BLaER1 treated with 17β-estradiol and CSF1 and Interleukin-3, amounts not matched to agents 10 nM and 100 nM (cell line): Measurements from ENCODE around the gene NYNRIN.
A peak's percentile ranks its signal among the peaks of the same experiment; 100 is the strongest.

Experiments
- H3K27ac ChIP-seq, 11 experiments: shearing (Covaris generic); formaldehyde crosslinking; 2 replicates each; pipeline ENCODE4 v1.8.1; 2022
- H3K27me3 ChIP-seq, 11 experiments: shearing (Covaris generic); formaldehyde crosslinking; 2 replicates each; pipeline ENCODE4 v1.8.1; 2022
- H3K36me3 ChIP-seq, 11 experiments: shearing (Covaris generic); formaldehyde crosslinking; 2 replicates each; pipeline ENCODE4 v1.8.1; 2022
- H3K4me1 ChIP-seq, 10 experiments: shearing (Covaris generic); formaldehyde crosslinking; 2 replicates each; pipeline ENCODE4 v1.8.1; 2022
- H3K4me2 ChIP-seq, 11 experiments: shearing (Covaris generic); formaldehyde crosslinking; 2 replicates each; pipeline ENCODE4 v1.8.1; 2022
- H3K4me3 ChIP-seq, 10 experiments: shearing (Covaris generic); formaldehyde crosslinking; 2 replicates each; pipeline ENCODE4 v1.8.1; 2022
- H3K9ac ChIP-seq, 11 experiments: shearing (Covaris generic); formaldehyde crosslinking; 2 replicates each; pipeline ENCODE4 v1.8.1; 2022
- H3K9me3 ChIP-seq, 11 experiments: shearing (Covaris generic); formaldehyde crosslinking; replicated peaks in 1 of 11; 2 replicates each; pipeline ENCODE4 v1.8.1; 2022
- H4K20me1 ChIP-seq, 11 experiments: shearing (Covaris generic); formaldehyde crosslinking; 2 replicates each; pipeline ENCODE4 v1.8.1; 2022
- Cebpa-rat ChIP-seq, 11 experiments: shearing (Covaris generic); IDR thresholded peaks; 2 replicates each; pipeline ENCODE4 v1.8.1; 2022

The NYNRIN gene

GRCh38 chr14:24361326-24361725 is 37.5 kb upstream of the NYNRIN start:
- no peak for TF ChIP-seq Cebpa-rat (IDR thresholded peaks at IDR 0.05)
- no peaks in the 10 kb centered on the region for H4K20me1 ChIP-seq
- no peaks in the 10 kb centered on the region for H3K27me3 ChIP-seq
- H3K9ac ChIP-seq = no peak overlapping the region
- no peak overlapping the region for H3K27ac ChIP-seq
- no peak overlapping the region for H3K4me3 ChIP-seq
- H3K4me1 ChIP-seq = peaks cover 9 to 30% (median 19%) of the 10 kb centered on the region in 10 experiments
- H3K9me3 ChIP-seq = no peaks in the 10 kb centered on the region
- peak overlapping the region in 3 of 11 experiments; percentile 20 to 43 (median 30); a peak in 6 of 22 replicates for H3K4me2 ChIP-seq
- no peaks in the 10 kb centered on the region for H3K36me3 ChIP-seq

GRCh38 chr14:24362241-24362960 is 36.4 kb upstream of the NYNRIN start:
- Histone ChIP-seq H3K4me2 (peak overlapping the region in 1 of 11 experiments; percentile 30; a peak in 1 of 22 replicates), H3K9ac (no peak overlapping the region), H3K27me3 (no peaks in the 10 kb centered on the region)

GRCh38 chr14:24363401-24363800 is 35.4 kb upstream of the NYNRIN start:
- H3K9ac ChIP-seq = no peak overlapping the region
- H3K36me3 ChIP-seq = no peaks in the 10 kb centered on the region
- peaks cover 9 to 47% (median 29%) of the 10 kb centered on the region in 10 experiments for H3K4me1 ChIP-seq
- TF ChIP-seq Cebpa-rat (IDR thresholded peaks at IDR 0.05) = no peak
- no peaks in the 10 kb centered on the region for H3K27me3 ChIP-seq
- no peak overlapping the region for H3K4me2 ChIP-seq
- no peaks in the 10 kb centered on the region for H4K20me1 ChIP-seq
- no peaks in the 10 kb centered on the region for H3K9me3 ChIP-seq
- H3K4me3 ChIP-seq = no peak overlapping the region
- no peak overlapping the region for H3K27ac ChIP-seq

More at GRCh38 chr14:24362241-24362960, 36.4 kb upstream of the NYNRIN start:
- H3K27ac ChIP-seq = no peak overlapping the region
- no peaks in the 10 kb centered on the region for H3K36me3 ChIP-seq
- peaks cover 9 to 39% (median 26%) of the 10 kb centered on the region in 10 experiments for H3K4me1 ChIP-seq
- no peak overlapping the region for H3K4me3 ChIP-seq
- H4K20me1 ChIP-seq = no peaks in the 10 kb centered on the region
- no peak for TF ChIP-seq Cebpa-rat (IDR thresholded peaks at IDR 0.05)
- no peaks in the 10 kb centered on the region for H3K9me3 ChIP-seq

GRCh38 chr14:24364841-24365240 is 34.0 kb upstream of the NYNRIN start:
- Histone ChIP-seq H3K27me3 (no peaks in the 10 kb centered on the region), H3K4me1 (peaks cover 20 to 51% (median 40%) of the 10 kb centered on the region in 10 experiments), H3K36me3 (peaks cover 0 to 1% (median 0%) of the 10 kb centered on the region in 11 experiments; a peak in 2 of 22 replicates), H3K9me3 (no peaks in the 10 kb centered on the region), H3K4me3 (no peak overlapping the region), H3K9ac (no peak overlapping the region), H4K20me1 (peaks cover 0 to 1% (median 0%) of the 10 kb centered on the region in 11 experiments; a peak in 1 of 22 replicates), H3K4me2 (peak overlapping the region in 10 of 11 experiments; percentile 6 to 99 (median 92); a peak in 18 of 22 replicates), H3K27ac (no peak overlapping the region)
- TF ChIP-seq Cebpa-rat (IDR thresholded peaks at IDR 0.05) = no peak

GRCh38 chr14:24365600-24366412 is 33.0 kb upstream of the NYNRIN start:
- Histone ChIP-seq H3K27ac (peak overlapping the region; percentile 62 to 96 (median 87); a peak in 20 of 22 replicates), H4K20me1 (peaks cover 0 to 4% (median 0%) of the 10 kb centered on the region in 11 experiments; a peak in 1 of 22 replicates), H3K4me3 (peak overlapping the region; percentile 55 to 94 (median 78); a peak in 18 of 20 replicates), H3K4me2 (peak overlapping the region; percentile 84 to 99 (median 94)), H3K27me3 (no peaks in the 10 kb centered on the region), H3K4me1 (peaks cover 29 to 55% (median 44%) of the 10 kb centered on the region in 10 experiments), H3K36me3 (peaks cover 0 to 8% (median 0%) of the 10 kb centered on the region in 11 experiments; a peak in 6 of 22 replicates), H3K9ac (peak overlapping the region; percentile 75 to 94 (median 84)), H3K9me3 (no peaks in the 10 kb centered on the region)
- TF ChIP-seq Cebpa-rat (IDR thresholded peaks at IDR 0.05) = no peak

GRCh38 chr14:24366413-24366720 is 32.4 kb upstream of the NYNRIN start:
- peaks cover 29 to 54% (median 43%) of the 10 kb centered on the region in 10 experiments for H3K4me1 ChIP-seq
- H3K4me2 ChIP-seq = peak overlapping the region; percentile 84 to 99 (median 94)
- peak overlapping the region; percentile 75 to 94 (median 84) for H3K9ac ChIP-seq
- TF ChIP-seq Cebpa-rat (IDR thresholded peaks at IDR 0.05) = no peak
- H3K9me3 ChIP-seq = no peaks in the 10 kb centered on the region
- peak overlapping the region; percentile 55 to 94 (median 78) for H3K4me3 ChIP-seq
- peaks cover 0 to 4% (median 0%) of the 10 kb centered on the region in 11 experiments; a peak in 1 of 22 replicates for H4K20me1 ChIP-seq
- no peaks in the 10 kb centered on the region for H3K27me3 ChIP-seq
- peak overlapping the region; percentile 62 to 96 (median 87); a peak in 21 of 22 replicates for H3K27ac ChIP-seq
- H3K36me3 ChIP-seq = peaks cover 0 to 13% (median 1%) of the 10 kb centered on the region in 11 experiments; a peak in 8 of 22 replicates

- H3K4me1 ChIP-seq = peaks cover 29 to 56% (median 41%) of the 10 kb centered on the region in 10 experiments
- peaks cover 0 to 4% (median 0%) of the 10 kb centered on the region in 11 experiments; a peak in 1 of 22 replicates for H4K20me1 ChIP-seq
- TF ChIP-seq Cebpa-rat (IDR thresholded peaks at IDR 0.05) = no peak
- H3K4me3 ChIP-seq = peak overlapping the region; percentile 55 to 94 (median 78)
- H3K9me3 ChIP-seq = no peaks in the 10 kb centered on the region
- H3K4me2 ChIP-seq = peak overlapping the region; percentile 84 to 99 (median 94)
- peak overlapping the region; percentile 75 to 94 (median 84) for H3K9ac ChIP-seq
- no peaks in the 10 kb centered on the region for H3K27me3 ChIP-seq
- H3K27ac ChIP-seq = peak overlapping the region; percentile 62 to 96 (median 87); a peak in 21 of 22 replicates
- H3K36me3 ChIP-seq = peaks cover 0 to 18% (median 7%) of the 10 kb centered on the region in 11 experiments; a peak in 13 of 22 replicates
Observed at GRCh38 chr14:24366721-24367513, 31.9 kb upstream of the NYNRIN start.

- Histone ChIP-seq H3K27me3 (no peaks in the 10 kb centered on the region), H3K4me1 (peaks cover 26 to 56% (median 40%) of the 10 kb centered on the region in 10 experiments), H3K9me3 (no peaks in the 10 kb centered on the region), H3K27ac (peak within 1 kb of the TSS; percentile 62 to 96 (median 87); a peak in 21 of 22 replicates), H3K4me2 (peak within 1 kb of the TSS; percentile 84 to 99 (median 94)), H4K20me1 (peaks cover 0 to 4% (median 0%) of the 10 kb centered on the region in 11 experiments; a peak in 1 of 22 replicates), H3K9ac (peak within 1 kb of the TSS; percentile 77 to 94 (median 84)), H3K4me3 (peak within 1 kb of the TSS; percentile 55 to 94 (median 78)), H3K36me3 (peaks cover 0 to 25% (median 14%) of the 10 kb centered on the region in 11 experiments; a peak in 17 of 22 replicates)
- no peak for TF ChIP-seq Cebpa-rat (IDR thresholded peaks at IDR 0.05)
Observed at GRCh38 chr14:24367514-24368211, 31.1 kb upstream of the NYNRIN start, which contains the start of gene NFATC4. TSS of gene NFATC4 (plus strand) at chr14:24368184. CDS start at chr14:24368341, 157 bp downstream.
